GM23338 (cell line): ENCODE data around the gene SRSF3. TPM values are rescaled to one million over a fixed set of nuclear protein-coding genes. Genes with fewer than 3 reads are reported as not detected.
A peak's percentile ranks its signal among the peaks of the same experiment; 100 is the strongest.

Source experiments
- ATAC-seq: fragments of 200-7000 bp; cut with Tn5 transposase; 3 replicates; pipeline ENCODE4 v1.9.1; 2020
- DNase-seq: peaks from one replicate; pipeline ENCODE4 v3.0.0-alpha.2; 2015; ENCODE audit warnings: low spot score
- H2AFZ ChIP-seq: fragments of 200-600 bp; sonication (generic); 2 replicates; pipeline ENCODE4 v1.8.0; 2016; ENCODE audit warnings: antibody characterized with exemption, mild to moderate bottlenecking, moderate library complexity
- H3F3A ChIP-seq: fragments of 200-600 bp; sonication (generic); replicated peaks from 2 replicates; pipeline ENCODE4 v1.8.0; 2017; ENCODE audit warnings: antibody characterized with exemption, mixed run types, low read depth
- H3K27ac ChIP-seq: fragments of 200-600 bp; sonication (generic); 2 replicates; pipeline ENCODE4 v1.6.1; 2016; ENCODE audit warnings: low read depth
- H3K27me3 ChIP-seq: fragments of 200-600 bp; sonication (generic); 2 replicates; pipeline ENCODE4 v1.8.0; 2016; ENCODE audit warnings: mild to moderate bottlenecking, mixed run types, moderate library complexity; ENCODE audit not compliant: insufficient read depth
- H3K36me3 ChIP-seq: fragments of 200-600 bp; sonication (generic); 2 replicates; pipeline ENCODE4 v1.8.0; 2016; ENCODE audit warnings: mild to moderate bottlenecking; ENCODE audit not compliant: insufficient read depth
- H3K4me1 ChIP-seq: fragments of 200-600 bp; sonication (generic); 2 replicates; pipeline ENCODE4 v1.8.0; 2016; ENCODE audit warnings: mild to moderate bottlenecking, moderate library complexity; ENCODE audit not compliant: insufficient read depth
- H3K4me2 ChIP-seq: fragments of 200-600 bp; sonication (generic); 2 replicates; pipeline ENCODE4 v1.7.1; 2017; ENCODE audit warnings: mixed run types
- H3K4me3 ChIP-seq: fragments of 200-600 bp; sonication (generic); 2 replicates; pipeline ENCODE4 v1.6.1; 2016; ENCODE audit warnings: mixed run types
- H3K79me2 ChIP-seq: fragments of 200-600 bp; sonication (generic); replicated peaks from 2 replicates; pipeline ENCODE4 v1.8.0; 2017; ENCODE audit warnings: mild to moderate bottlenecking; ENCODE audit not compliant: insufficient read depth
- H3K9me2 ChIP-seq: fragments of 200-600 bp; sonication (generic); 2 replicates; pipeline ENCODE4 v1.8.0; 2017; ENCODE audit not compliant: insufficient read depth
- H4K20me1 ChIP-seq: fragments of 200-600 bp; sonication (generic); replicated peaks from 2 replicates; pipeline ENCODE4 v1.8.0; 2017; ENCODE audit warnings: mild to moderate bottlenecking; ENCODE audit not compliant: insufficient read depth
- H3K27ac Mint-ChIP-seq: 2 replicates; pipeline ENCODE4 v1.8.0; 2020; ENCODE audit warnings: inconsistent platforms, mild to moderate bottlenecking, moderate library complexity, mixed read lengths
- H3K27me3 Mint-ChIP-seq: 3 replicates; pipeline ENCODE4 v1.8.0; 2022; ENCODE audit warnings: low read depth, mild to moderate bottlenecking, moderate library complexity, mixed read lengths, inconsistent platforms; ENCODE audit not compliant: insufficient read depth, poor library complexity
- H3K36me3 Mint-ChIP-seq: 3 replicates; pipeline ENCODE4 v1.8.0; 2021; ENCODE audit warnings: low read depth, mild to moderate bottlenecking, inconsistent platforms, moderate library complexity, mixed read lengths
- H3K4me1 Mint-ChIP-seq: 3 replicates; pipeline ENCODE4 v1.8.0; 2020; ENCODE audit warnings: mild to moderate bottlenecking, inconsistent platforms, mixed read lengths
- H3K4me3 Mint-ChIP-seq: 3 replicates; pipeline ENCODE4 v1.8.0; 2021; ENCODE audit warnings: moderate library complexity, mild to moderate bottlenecking, inconsistent platforms, mixed read lengths
- H3K9me3 Mint-ChIP-seq: 3 replicates; pipeline ENCODE4 v1.8.0; 2020; ENCODE audit warnings: moderate library complexity, mild to moderate bottlenecking, inconsistent platforms, mixed read lengths
- CREB1 ChIP-seq: fragments of 250-450 bp; sonication (Bioruptor Pico); IDR thresholded peaks from 2 replicates; pipeline ENCODE4 v1.5.0; 2020; ENCODE audit warnings: low read depth, mild to moderate bottlenecking, moderate library complexity
- CTCF ChIP-seq, 2 experiments: fragments of 200-600 bp in 1 of 2; sonication (generic) in 1 of 2; conservative IDR thresholded peaks; 2 replicates each; pipeline versions ENCODE4 v1.5.1 to v1.6.1; 2016 to 2017; ENCODE audit warnings: antibody characterized with exemption in 2 of 2, low read depth in 2 of 2, mild to moderate bottlenecking in 2 of 2, moderate library complexity in 1 of 2
- ETS1 ChIP-seq: IDR thresholded peaks from 2 replicates; pipeline ENCODE4 v1.6.1; 2016; ENCODE audit warnings: antibody characterized with exemption
- JUNB ChIP-seq: IDR thresholded peaks from one replicate; pipeline ENCODE4 v1.6.1; 2016; ENCODE audit warnings: antibody characterized with exemption; ENCODE audit not compliant: unreplicated experiment
- NANOG ChIP-seq: IDR thresholded peaks from 2 replicates; pipeline ENCODE4 v1.6.1; 2016; ENCODE audit warnings: antibody characterized with exemption, borderline replicate concordance
- ZNF114 ChIP-seq: fragments of 250-450 bp; sonication (Bioruptor Pico); IDR thresholded peaks from 2 replicates; pipeline ENCODE4 v1.5.0; 2020; ENCODE audit warnings: mild to moderate bottlenecking, moderate library complexity
- ZNF462 ChIP-seq: fragments of 250-450 bp; sonication (Bioruptor Pico); IDR thresholded peaks from 2 replicates; pipeline ENCODE4 v1.5.0; 2020; ENCODE audit warnings: mild to moderate bottlenecking, moderate library complexity
- polyA plus RNA-seq: library from polyadenylated mRNA; unstranded; fragments of >200 nt; fragmentation: Nextera tagmentation; extraction: Ambion mirVana; gene quantifications from 2 replicates; pipeline ENCODE4 v1.2.1, GENCODE V29; 2016
- total RNA-seq: library from RNA; depleted of rRNA; stranded (reverse); fragments of >200 nt; shearing (Covaris generic); gene quantifications from 2 replicates; pipeline ENCODE4 v1.2.3, GENCODE V29; 2014
- TF ChIP-seq, protein P1 (sequence below): IDR thresholded peaks from one replicate; pipeline ENCODE4 v1.6.1; 2018; ENCODE audit warnings: antibody characterized with exemption; ENCODE audit not compliant: unreplicated experiment

SRSF3 gene
- total and polyA plus RNA-seq, 2 experiments from 2014 or later, result 436 to 655 TPM

GRCh38 chr6:36594816-36595643, 868 bp downstream of the SRSF3 start (continued):
- TF ChIP-seq ZNF462, result no peak

GRCh38 chr6:36596356-36596755, 2.2 kb downstream of the SRSF3 start:
- Mint-ChIP-seq H3K4me3 (peak overlapping the region; percentile 95), H3K9me3 (peaks cover 16% of the 10 kb centered on the region; the same call in 2 of the 3 replicates), H3K36me3 (peaks cover 73% of the 10 kb centered on the region), H3K27me3 (peaks cover 35% of the 10 kb centered on the region), H3K4me1 (peaks cover 41% of the 10 kb centered on the region), H3K27ac (peak overlapping the region; percentile 100)
- H3K79me2 ChIP-seq, result peaks cover 79% of the 10 kb centered on the region
- H3K4me3 ChIP-seq, result peak overlapping the region; percentile 78
- H4K20me1 ChIP-seq, result peaks cover 64% of the 10 kb centered on the region
- H2AFZ ChIP-seq, result no peak overlapping the region
- H3K4me2 ChIP-seq, result peak overlapping the region; percentile 79
- peak overlapping the region; percentile 94; the same call in 1 of the 2 replicates for H3K27ac ChIP-seq
- H3F3A ChIP-seq, result peaks cover 53% of the 10 kb centered on the region
- no peaks in the 10 kb centered on the region for H3K9me2 ChIP-seq
- H3K36me3 ChIP-seq, result peaks cover 58% of the 10 kb centered on the region
- ATAC-seq (no peak), DNase-seq (no peak)
- no peaks in the 10 kb centered on the region for H3K27me3 ChIP-seq
- peaks cover 30% of the 10 kb centered on the region for H3K4me1 ChIP-seq
- TF ChIP-seq CTCF (conservative IDR thresholded peaks at IDR 0.05; ENCODE audit: low read depth in 2 of 2) (no peak), ZNF114 (CRISPR knock-in tag) (no peak), CREB1 (CRISPR knock-in tag) (no peak), JUNB (no peak), ETS1 (no peak), NANOG (no peak)
- TF ChIP-seq, protein P1, sequence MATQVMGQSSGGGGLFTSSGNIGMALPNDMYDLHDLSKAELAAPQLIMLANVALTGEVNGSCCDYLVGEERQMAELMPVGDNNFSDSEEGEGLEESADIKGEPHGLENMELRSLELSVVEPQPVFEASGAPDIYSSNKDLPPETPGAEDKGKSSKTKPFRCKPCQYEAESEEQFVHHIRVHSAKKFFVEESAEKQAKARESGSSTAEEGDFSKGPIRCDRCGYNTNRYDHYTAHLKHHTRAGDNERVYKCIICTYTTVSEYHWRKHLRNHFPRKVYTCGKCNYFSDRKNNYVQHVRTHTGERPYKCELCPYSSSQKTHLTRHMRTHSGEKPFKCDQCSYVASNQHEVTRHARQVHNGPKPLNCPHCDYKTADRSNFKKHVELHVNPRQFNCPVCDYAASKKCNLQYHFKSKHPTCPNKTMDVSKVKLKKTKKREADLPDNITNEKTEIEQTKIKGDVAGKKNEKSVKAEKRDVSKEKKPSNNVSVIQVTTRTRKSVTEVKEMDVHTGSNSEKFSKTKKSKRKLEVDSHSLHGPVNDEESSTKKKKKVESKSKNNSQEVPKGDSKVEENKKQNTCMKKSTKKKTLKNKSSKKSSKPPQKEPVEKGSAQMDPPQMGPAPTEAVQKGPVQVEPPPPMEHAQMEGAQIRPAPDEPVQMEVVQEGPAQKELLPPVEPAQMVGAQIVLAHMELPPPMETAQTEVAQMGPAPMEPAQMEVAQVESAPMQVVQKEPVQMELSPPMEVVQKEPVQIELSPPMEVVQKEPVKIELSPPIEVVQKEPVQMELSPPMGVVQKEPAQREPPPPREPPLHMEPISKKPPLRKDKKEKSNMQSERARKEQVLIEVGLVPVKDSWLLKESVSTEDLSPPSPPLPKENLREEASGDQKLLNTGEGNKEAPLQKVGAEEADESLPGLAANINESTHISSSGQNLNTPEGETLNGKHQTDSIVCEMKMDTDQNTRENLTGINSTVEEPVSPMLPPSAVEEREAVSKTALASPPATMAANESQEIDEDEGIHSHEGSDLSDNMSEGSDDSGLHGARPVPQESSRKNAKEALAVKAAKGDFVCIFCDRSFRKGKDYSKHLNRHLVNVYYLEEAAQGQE, result no peak
